Measurements from ENCODE around the gene HIGD2A.

Gene HIGD2A, protein sequence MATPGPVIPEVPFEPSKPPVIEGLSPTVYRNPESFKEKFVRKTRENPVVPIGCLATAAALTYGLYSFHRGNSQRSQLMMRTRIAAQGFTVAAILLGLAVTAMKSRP

DNA sequence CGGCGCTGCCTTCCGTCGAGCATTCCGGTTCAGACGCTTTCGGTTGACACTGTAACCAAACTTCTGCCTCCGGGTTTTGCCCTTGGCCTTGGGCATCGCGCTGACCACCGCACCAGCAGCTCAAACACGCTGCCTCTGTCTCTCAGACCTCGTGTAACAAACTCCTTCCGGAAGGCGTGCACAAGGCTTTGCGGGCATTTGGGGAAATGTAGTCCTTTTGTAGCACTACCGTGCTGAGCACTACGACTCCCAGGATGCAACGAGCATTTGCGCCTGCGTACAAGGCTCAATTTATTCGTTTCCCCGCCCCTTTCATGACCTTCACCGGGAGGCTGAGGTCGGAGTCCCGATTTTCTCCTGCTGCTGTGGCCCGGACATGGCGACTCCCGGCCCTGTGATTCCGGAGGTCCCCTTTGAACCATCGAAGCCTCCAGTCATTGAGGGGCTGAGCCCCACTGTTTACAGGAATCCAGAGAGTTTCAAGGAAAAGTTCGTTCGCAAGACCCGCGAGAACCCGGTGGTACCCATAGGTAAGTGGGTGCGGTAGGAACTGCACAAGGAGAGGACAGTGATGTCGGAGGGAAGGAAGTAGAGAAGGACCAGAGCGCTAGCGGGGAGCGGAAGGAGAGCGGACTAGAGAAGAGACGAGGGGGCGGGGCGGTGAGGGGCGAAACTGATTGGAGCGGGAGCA is at the start of gene HIGD2A, which contains the start of gene NOP16:
TSS of gene HIGD2A (plus strand) at position 308 of the 691 bp plus-strand sequence. CDS start at position 377, 69 bp downstream.
TSS of gene NOP16 (minus strand) at position 155 of the 691 bp plus-strand sequence. CDS start at position 96, 59 bp downstream.
- peak; percentile 92 to 100 (median 99) for DNase-seq

DNA sequence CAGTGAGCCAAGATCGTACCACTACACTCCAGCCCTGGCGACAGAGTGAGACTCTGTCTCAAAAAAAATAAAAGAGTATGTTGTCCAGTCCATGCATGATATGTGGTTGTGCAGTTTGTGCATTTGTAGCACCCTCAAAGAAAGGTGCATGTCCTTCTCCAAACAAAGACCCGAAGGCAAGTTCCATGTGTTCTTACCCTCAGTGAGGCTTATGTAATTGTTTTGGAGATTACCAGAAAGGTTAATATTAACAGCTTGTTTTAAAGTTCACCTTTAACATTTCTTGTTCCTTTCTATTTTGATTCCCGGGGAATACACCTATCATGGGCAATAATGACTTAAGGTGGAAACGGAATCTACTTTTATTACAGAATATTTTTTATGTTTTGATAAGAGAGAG is 49.2 kb upstream of the HIGD2A start:
- no peak for DNase-seq

DNA sequence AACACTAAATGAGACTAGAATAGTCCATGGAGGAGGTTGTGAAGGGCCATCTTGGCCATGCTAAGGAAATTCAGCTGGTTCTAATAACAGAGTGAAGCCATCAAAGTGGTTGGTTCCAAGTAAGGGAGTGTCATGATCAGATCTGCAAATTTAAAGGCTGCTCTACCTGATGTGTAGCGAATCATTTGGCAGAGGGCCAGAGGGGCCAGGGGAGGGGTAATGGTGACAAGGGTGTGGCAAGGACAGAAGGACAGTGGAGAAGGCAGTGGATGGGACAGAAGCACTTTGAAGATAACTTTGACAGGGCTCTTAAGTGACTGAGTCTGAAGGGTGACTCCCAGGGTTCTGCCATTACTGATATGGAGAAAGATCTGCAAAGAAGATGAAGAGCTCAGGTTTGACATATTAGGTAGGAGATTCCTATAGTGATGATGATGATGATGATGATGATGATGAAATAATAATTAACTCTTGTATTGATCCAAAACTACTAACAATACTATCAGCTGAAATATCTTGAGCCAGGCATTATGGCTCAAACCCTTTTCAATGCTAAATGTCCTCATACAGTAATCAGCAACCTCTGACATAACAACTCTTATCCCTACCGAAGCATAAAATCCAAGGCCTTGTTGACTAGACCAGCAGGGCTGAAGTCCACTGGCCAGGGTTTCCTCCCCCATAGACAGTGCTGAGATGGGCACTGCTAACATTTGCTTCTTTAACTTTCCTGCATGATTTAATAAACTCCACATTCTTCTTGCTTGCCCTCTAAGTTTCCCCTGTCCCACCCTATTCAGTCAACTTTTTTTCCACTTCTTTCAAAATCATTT is 47.0 kb upstream of the HIGD2A start:
- no peak for DNase-seq

- no peak for DNase-seq
Measured at GRCh38 chr5:176342158-176342483, 46.4 kb upstream of the HIGD2A start.

DNA sequence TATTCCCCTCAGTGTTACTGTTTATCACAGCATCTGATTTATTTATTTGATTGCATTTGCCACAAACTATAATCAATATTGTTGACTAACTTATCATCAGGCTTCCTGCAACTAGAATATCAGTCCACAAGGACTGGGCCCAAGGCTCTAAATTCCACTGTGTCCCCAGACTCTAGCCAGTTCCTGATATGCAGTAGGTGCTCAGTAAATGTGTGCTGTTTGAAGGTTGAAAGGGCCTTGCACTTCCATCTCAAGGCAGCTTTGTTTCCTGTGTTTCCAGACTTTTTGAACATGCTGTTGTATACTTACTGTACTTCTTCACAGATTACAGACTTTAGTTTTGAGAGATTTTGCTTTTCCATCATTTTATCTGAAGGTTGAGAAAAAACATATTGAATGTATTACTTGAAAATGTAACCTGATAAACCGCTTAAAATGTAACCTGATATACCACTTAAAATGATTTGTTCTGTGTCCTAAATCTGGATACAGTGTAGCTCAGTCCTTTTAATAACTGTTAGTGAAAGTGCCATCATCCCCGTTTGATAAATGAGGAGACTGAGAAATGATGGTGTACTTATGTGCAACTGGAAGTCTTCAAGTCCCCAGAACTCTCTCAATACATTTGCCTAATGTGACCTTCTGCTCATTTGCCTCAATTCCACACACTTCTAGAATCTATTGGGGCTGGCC is 45.6 kb upstream of the HIGD2A start:
- no peak for DNase-seq

DNA sequence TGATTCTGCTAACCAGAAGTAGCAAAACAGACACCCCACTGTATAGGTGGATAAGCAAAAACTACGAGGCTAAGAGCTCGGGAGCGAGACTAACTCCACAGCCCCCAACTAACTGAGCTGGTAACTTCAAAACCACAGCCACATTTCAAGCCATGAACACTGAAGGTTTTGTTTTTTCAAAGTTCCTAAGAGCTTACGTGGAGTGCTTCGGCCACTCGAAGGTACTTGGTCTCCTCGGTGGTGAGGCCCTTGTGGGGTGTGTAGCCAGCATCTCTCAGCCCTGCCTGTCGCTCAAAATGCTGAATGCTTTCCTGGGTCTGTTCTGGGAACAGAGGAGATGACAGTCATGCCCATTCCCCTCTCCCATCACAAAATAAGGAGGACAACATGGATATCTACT is 38.1 kb upstream of the HIGD2A start:
- no peak for DNase-seq

DNA sequence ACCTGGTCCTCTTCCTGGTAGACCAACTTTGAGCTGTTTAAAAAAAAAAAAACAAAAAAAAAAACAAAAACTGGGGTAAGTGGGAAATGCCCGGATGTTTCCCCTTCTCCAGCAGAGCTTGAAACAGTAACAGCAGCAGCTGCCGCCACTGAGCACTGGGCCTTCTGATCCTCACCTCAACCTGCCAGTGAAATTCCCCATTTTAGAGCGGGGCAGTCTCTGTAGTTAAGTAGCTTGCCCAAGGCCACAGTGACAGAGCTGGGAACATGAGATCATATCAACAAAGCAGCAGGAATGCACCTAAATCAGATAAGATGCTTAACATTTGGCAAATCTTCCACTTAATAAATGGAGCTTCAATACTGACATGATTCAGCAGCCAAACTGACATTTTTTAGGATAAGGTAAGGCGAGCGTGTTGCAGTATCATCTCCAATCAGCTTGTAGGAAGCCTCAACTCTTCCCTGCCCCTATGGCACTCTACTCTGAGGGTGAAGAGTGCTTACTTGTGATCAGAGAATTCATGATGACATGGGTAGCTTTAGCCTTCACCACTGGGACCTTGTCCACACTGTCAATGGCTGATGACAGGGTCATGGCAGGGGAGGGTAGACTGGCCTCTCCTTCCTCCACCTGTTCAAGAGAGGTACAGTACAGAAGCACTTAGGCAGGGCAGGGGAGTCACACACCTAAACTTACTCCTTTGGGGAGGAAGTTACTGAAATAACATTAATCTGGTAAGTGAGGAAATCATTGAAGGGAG is 36.3 kb upstream of the HIGD2A start:
- no peak for DNase-seq

DNA sequence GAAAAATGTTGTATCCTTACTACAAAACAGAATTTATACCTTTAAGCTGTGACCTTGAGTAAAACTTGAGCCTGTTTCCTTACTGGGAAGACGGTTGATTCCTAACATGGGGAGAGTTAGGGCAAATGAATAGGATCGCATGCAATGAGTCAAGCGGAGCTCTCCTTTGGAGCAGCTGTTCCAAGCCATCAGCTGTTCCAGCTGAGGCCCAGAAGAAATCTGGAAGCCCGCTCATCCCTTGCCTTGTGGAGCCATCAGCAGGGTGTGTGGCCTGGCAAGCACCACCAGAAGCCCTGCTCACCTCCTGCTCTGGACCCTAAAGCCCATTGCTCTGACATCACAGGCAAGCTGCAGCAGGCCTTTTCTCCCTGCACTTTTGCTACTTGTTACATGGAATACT is 35.0 kb upstream of the HIGD2A start:
- no peak for DNase-seq

- DNase-seq: no peak
Measured at GRCh38 chr5:176355400-176356178, 33.0 kb upstream of the HIGD2A start.

DNA sequence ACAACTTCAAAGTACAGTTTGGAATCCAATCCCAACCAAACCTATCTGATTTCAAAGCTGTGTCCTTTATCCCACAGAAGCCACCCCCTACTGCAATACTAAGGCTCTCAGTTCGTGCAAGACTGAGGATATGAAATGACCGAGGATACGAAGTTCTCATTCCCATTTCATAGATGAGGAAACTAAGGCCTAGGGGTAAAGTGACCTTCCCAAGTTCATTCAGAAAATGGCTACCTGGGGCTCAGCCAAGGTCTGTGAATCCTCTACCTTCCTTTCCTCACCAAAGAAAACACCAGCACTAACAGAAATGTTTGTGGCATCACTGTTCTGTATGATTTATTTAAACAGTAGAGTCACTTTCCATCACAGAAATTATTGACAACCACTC is 32.4 kb upstream of the HIGD2A start:
- DNase-seq: no peak

DNA sequence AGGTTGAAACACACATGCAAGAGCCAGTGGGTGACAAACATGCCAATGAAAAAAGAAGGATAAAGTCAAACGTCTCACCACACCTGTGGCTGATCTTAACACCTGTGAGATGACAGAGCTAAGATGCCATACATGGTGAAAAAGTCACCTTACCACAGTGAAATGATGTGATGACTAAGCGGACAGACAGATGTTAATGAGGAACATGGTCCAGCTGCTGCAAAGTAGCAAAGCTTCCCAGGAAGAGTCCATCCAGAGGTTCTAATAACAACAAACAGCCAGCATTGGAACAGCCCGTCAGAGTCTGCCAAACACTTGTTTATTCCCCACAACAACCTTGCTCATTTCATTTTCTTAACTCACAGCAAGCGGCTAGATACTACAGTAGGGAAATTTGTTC is 28.9 kb upstream of the HIGD2A start:
- DNase-seq: no peak

GRCh38 chr5:176360894-176361436 is 27.6 kb upstream of the HIGD2A start:
- peak in 3 of 14 donors; percentile 37 to 57 (median 56) for DNase-seq

DNA sequence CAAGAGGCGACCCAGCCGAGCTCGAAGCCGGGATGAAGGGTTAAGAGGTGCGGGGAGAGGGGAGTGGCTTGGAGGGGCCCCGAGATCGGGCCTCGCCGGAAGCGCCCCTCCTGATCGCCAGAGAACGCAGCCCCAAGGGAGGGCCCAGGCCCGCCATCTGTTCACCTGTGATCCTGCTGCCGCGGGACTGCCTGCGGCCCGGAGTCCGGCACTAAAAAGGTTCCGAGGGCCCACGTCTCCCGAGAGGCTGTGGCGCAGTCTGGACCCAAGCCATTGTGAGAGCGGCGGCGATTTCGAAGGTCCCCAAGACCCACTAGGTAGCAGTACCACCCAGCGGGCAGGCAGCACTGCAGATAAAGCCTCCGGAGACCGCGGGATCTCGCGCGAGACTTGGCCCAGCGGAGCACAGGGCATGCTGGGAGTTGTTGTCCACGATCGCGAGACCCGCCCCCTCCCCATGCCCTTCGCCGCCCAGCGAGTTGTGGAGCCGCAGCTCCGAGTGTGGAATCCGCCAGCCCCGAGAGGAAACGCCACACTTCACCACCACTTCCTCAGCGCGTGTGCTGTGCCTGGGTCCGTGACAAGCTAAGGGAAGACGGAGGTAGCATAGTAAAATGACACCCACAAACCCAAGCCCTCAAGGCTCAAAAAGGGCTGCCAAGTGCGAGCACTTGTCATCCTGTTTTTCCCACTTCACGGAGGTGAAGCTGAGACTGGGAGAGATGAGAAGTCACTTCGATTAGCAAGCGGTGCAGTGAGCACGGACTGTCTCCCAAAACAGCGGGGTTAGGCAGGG is 26.9 kb upstream of the HIGD2A start, which contains the start of gene KIAA1191:
TSS of gene KIAA1191 (minus strand) at position 328 of the 796 bp plus-strand sequence. CDS start 2,256 bp downstream, outside the sequence.
- peak; percentile 48 to 91 (median 83) for DNase-seq

- DNase-seq: no peak
Measured at GRCh38 chr5:176362233-176362490, 26.4 kb upstream of the HIGD2A start.

DNA sequence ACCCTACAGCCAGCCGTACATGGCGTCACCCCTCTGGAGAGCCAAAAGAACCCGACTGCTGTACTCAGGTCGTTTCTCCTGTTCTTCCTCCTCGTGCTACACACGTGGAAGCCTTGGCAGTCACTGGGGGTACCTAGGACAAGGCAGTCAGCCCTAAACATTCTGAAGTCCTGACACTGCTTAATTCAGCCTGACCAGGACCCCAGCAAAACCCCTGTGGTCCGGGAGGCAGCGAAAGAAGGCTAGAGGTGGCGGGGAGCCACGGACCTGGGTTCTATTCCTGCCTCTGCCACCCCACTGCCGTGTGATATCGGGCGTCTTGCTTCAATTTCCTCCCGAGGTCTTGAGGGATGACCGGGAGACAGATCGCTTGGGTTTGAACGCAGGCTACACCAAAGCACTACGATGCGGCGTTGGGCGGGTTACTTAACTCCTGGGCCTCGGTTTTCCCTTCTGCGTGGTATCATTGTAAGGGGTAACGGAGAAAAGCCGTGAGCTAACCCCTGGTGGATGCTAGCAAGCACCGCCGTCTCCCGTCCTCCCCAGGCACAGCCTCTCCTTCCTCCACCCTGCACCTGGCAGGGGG is 23.7 kb upstream of the HIGD2A start:
- DNase-seq: peak in 2 of 14 donors; percentile 17 to 20

- peak in 11 of 14 donors; percentile 17 to 67 (median 52) for DNase-seq
Measured at GRCh38 chr5:176365351-176366231, 23.0 kb upstream of the HIGD2A start, which contains the start of gene ARL10. Gene ARL10 (plus strand): TSS chr5:176365487. CDS start chr5:176365564, 77 bp downstream.

- DNase-seq: no peak
Measured at GRCh38 chr5:176366232-176366894, 22.2 kb upstream of the HIGD2A start.

GRCh38 chr5:176368726-176369125 is 19.8 kb upstream of the HIGD2A start:
- DNase-seq: no peak

All from C1 segment of cervical spinal cord (tissue), 14 donors.